NCI-H526 (cell line): ENCODE results near the gene ELL2.

Source experiments
- DNase-seq, 2 experiments: peaks; one replicate each; lab custom pipeline; 2025; lab: John Stamatoyannopoulos, UW

Gene ELL2

GRCh38 chr5:95983080-95983479, 21.4 kb upstream of the ELL2 start:
- DNase-seq, result no peak

DNA sequence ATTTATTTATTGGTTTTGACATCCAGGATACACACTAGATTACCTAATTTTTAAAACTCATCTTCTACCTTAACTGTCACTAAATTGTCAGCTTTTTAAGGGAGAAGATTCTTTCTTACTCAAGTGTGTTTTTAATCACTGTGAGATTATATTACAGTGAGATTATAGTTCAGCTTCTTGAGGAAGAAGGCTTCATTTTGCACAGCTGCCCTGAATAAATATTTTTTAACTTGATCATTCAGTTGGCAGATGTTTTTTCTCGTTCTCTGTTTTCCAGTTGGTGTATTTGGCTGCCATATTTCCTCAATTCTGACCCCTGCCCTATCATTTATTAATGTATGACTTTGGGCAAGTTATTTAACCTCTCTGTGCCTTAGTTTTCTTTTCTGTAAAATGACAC, 15.0 kb upstream of the ELL2 start:
- no peak for DNase-seq

- no peak for DNase-seq
These were observed 14.1 kb upstream of the ELL2 start for GRCh38 chr5:95975703-95976102.

DNA sequence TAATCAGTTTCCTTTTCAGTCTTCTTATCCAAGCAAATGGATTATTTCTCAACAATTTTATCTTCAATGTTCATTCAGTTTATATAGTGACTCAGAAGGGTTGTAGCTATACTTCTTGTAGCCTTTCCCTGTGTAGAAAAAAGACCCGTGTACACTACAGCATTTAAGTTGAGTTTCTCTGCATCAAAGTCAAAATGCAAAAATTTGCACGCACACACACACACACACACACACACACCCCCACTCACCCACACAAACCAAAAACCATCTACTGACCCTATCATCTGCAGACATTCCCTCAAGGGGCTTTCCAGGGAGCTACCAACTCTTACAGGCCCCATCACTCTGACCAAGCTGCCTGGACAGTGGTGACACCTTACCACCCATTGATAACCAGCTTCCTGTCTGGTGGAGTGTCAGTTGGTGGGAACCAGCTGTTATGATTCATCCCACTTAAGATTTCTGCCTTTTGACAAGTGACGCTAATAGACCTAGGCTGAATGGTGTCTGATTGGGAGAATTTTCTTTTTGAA, 12.2 kb upstream of the ELL2 start:
- DNase-seq, result no peak

DNA sequence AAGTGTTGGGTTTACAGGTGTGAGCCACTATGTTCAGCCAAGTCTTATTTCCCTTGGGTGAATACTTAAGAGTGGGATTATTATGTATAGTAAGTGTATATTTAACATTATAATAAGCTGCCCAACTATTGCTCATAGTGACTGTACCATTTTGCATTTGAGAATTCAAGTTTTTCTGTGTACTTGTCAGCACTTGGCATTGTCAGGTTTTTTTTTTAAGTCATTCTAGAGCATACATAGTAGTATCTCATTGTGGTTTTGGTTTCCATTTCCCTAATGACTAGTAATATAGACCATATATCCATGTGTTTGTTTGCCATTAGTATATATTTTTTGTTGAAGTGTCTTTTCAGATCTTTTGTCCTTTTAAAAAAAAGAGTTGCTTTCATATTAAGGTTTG, 10.5 kb upstream of the ELL2 start:
- DNase-seq, result no peak

GRCh38 chr5:95970359-95970704, 8.7 kb upstream of the ELL2 start:
- DNase-seq, result no peak

DNA sequence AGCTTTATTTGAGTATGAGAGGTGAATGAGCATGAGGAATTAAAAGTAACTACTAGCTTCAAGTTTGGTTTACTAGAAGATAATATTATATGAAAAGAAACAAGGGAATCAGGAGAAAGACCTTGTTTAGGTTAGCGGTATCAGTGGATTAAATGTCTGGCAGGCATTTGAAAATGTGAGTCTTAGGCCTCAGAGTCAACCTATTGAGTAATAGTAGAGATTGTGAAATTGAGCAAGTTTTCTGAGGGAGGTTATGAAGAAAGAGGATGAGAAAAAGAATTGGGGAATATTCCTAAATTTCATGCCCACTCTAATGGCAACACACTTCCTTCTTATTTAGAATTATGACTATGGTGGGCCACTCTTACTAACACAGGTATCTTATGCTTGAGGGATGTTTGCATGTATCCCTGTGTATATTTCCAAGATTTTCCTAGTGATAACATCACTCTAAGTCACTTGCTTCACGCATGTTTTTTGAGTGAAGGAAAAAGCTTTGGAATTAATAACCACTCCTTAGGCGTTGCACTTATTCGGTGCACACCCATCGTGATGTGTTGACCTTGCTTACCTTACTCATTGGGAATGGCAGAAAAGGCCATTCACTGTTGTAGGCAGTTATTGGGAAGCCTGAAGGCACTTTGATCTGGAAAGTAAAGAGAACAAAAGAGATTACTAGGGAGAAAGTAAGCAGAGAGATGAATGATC, 8.2 kb upstream of the ELL2 start:
- no peak for DNase-seq

DNA sequence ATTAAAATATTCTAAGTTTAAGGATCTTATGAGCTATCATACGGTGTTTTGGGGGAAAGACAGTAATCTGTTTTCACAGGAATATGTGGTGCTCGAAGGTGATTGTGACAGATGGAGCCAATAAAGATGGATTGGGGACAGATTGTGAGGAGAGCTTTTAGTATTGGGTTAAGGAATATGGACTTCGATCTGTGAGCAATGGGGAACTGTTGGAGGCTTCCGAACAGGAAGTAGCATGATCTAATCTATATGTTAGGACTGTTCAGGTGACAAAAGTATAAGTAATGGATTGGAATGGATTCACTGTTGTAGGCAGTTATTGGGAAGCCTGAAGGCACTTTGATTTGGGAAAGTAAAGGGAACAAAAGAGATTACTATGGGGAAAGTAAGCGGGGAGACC, 7.4 kb upstream of the ELL2 start:
- no peak for DNase-seq

GRCh38 chr5:95967236-95967635, 5.6 kb upstream of the ELL2 start:
- no peak for DNase-seq

DNA sequence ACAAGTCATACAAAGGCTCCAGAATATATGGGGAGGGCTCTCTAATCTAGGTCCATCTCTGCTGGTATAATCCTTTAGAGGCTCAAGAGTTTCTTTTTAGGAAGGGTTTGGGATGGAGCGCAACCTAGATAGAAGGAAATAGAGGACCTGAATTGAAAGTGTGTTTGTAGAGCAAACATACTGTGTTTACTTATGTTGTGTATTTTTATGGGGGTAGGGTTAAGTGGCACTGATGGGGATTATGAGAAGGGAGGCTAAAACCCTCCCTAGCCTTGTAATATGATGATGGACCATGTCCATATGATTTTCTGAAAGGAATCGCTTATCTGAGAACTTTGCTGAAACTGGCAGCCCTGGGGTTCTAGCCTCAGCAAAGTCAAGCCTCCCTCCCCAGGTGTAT, 4.4 kb upstream of the ELL2 start:
- no peak for DNase-seq

DNA sequence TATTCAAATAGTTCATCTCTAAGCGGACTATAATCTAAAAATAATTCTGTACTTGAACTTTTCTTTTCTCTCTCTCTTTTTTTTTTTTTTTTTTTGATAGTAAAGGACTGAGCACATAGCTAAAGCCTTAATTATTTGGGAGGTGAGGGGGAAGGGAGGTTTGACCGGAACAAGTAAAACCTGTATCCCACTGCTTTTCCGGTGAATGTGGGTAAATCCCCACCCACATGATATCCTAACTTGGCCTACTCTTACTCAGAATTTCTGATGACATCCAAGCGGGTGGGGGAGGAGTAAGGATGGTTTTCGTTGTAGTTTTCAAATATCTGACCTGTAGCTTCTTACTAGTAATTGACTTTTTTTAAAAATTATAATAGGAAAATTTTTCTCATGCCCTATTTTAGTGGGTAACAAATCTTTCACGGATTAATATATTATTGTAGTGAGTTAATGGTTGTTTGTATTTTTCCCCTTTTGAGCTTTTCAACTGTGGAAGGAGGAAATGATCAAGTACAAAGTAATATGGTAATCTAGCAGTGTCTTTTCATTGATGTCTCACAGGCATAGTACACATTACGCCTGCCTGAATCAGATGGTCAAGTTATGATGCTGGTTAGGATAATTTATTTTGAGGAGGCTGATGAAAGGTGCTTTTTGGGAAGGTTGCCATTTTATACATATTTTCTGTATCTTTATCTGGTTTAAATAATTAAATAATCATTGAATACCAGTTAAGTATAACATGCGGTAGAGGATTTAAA, 2.2 kb upstream of the ELL2 start:
- DNase-seq, result no peak

DNA sequence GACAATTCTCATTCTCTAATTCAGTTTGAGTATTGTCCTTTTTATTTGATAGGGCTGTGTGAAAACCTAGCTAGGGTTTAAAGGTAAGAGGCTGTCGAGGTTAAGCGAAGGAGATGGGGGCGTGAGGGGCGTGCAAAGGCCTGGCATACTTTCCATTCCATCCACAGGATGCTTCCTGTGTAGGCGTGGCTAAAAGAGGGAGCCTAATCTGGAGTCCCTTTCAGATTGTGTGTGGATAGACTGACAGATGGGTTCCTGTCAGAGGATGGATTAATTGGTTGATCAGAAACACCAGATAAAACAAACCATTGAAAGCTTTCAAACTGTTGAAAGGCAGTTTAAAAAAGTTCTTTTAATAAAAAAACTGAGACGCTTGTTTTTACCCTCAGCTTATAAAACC, 1.1 kb upstream of the ELL2 start:
- DNase-seq, result no peak

GRCh38 chr5:95962475-95962773, 773 bp upstream of the ELL2 start:
- no peak for DNase-seq

DNA sequence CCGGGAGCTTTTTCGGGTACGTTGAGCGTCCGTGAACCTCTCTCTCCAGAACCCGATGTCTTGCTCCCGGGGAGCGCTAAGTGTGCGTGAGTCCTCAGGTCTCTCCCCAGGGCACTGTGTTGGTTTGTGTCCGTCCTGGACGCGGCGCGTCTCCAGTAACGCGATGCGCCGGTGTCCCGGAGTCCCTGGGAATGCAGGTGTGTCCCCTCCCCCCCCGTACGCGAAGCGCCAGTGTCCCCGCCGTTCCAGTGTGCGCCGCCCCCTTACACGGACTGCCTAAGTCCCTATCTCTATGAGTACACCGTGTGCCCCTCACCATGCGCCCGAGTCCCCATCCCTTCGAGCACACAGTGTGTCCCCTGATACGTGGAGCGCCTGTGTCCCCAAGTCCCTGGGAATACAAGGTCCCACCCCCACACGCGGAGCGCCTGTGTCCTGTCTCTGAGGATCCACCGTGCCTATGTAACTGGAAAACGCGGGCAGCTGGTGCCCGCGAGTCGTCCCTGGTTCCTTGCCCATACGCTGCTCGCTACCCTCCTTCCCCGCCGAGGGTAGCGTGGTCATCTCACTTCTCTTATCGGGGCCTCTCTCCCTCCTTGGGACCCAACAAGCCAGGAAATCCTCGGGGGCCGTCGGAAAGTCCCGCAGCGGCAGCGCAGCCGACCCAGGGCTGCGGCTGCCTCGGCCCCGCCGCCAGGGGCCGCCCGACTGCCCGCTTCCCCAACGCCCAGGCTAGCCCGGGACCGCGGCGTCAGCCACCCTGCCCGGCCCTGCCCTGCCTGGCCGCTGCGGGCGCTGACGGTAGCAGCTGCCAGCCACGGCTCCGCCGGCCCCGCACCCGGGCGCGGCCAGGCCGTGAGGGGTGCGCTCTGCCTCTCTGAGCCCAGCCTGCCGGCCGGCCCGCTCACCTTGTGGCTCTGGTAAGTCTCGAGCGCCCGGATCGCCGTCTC, 709 bp downstream of the ELL2 start:
- DNase-seq, result peak; percentile 60 to 86

GRCh38 chr5:95959888-95960666, 1.6 kb downstream of the ELL2 start:
- DNase-seq, result peak; percentile 25 to 54

DNA sequence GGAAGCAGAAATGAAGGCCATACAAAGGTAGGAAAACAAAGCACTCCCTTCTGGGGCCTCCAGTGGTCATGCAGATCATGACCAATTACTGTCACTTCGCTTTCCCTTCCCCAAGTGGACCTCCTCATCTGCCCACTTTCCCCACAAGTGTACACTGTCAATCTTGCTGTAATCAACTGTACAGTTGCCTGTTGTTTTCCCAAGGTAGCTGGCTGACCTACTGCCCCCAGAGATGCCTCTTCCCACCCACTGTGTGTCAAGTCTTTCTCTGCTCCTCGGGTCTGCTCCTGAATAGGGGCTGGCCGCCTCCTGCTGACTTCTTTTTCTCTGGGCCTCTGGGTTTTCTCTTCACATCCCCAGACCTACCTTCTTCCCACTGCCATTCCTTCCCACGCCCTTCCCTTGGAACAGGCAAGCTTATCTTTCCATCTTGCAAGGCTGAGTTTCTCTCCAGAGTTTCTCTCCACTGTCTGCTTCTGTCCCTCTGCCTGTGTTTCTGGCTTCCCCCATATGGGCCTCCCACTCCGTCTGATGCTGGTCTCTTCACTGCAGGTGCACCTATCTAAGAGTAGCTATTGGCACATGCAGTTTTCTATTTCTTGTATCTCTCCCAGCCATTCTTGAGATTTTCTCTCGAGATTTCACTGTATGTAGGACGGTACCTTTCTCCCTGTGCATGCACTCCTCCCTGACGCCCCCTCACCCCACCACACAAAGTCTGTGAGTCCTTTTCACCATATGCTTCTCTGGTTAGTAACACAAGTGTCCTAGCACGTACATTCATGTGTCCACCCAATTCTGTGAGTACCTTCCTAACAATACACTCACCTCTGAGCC, 2.4 kb downstream of the ELL2 start:
- DNase-seq, result no peak

DNA sequence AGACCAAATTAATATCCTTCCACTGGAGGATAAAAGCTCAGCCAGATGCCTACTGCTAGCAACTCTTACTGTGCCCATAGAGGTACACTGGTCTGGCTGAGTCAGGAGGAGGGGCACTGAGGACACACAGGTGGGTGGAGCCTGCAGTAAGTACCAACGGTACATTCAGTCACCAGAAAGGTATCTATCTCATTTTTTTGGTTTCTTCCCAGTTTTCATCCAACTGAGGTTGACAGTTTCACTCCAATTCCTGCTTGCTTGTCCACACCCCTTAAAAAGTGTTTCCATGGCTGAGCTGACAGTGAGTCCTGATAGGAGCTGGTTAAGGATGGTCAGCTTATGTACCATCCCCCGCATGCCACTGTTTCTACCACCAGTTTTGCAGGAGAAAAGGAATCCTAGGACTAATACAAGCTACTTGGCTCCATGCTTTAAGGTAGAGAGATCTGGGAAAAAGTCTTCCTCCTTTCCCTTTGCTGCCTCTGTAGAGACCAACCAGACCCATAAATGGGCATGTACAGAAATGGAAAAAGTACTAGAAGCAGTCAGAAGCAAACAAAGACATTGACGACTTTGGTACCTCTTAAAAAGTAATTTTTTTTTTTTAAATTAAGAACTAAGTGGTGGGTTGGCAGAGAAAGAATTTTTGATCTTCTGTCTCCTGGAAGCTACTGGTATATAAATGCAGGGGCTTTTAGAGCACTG, 3.2 kb downstream of the ELL2 start:
- DNase-seq, result no peak

DNA sequence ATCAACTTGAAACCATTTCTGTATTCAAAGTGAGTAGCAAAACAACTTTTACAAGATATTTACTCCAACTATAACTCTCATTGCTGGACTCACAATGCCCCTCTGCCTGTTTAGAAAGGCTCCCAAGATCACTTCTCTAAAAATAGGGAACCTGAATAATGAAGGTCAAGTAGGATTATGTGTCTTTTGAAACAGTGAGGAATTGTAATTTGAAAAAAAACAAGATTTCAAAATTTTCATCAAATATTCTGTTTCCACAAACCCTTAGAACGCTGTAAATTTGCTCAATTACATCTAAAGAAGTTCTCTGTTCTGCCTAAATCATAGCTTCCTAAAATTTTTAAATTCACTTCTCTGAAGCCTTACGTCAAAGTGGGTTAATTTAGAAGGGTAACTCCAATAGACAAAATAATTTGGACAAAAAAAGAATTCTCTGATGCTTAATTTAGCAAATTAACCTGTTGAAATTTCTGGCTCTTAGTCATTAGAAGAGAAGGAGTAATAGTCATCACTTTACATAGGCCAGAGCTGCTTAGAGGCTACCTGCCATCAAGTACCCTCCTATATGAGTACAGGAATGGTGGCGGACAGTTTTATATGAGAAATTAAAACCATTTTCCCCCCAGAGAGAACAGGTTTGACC, 4.0 kb downstream of the ELL2 start:
- DNase-seq, result no peak

DNA sequence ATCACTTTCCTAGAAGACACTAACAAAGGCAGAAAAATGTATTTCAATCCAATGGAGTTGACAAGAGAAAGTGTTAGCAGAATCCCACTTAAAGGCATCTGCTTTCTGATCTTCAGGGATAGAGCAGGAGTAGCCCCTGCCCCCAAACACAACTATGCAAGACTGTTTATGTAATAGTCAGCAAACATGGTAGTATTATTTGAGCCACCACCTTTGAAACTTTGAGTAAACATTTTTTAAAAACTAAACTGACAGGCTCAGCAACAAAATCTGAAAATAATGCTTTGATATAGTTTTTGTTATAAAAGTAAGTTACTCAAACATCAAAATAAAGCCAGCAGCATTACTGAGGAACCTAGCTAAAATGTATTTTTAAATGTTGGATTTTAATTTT, 4.8 kb downstream of the ELL2 start:
- no peak for DNase-seq
